Measurements from ENCODE around the gene ANTXR2. TPM values are rescaled to one million over a fixed set of nuclear protein-coding genes. Genes with fewer than 3 reads are reported as not detected.
A peak's percentile ranks its signal among the peaks of the same experiment; 100 is the strongest.

Gene ANTXR2
- total RNA-seq, 2 experiments from 2014 or later, result 15.3 to 16.7 TPM

- POLR2A ChIA-PET, result no interaction called here
These were observed 61.3 kb downstream of the ANTXR2 start for GRCh38 chr4:80011636-80012236.

GRCh38 chr4:80010316-80010715 is 62.7 kb downstream of the ANTXR2 start:
- TF ChIP-seq, protein P1, sequence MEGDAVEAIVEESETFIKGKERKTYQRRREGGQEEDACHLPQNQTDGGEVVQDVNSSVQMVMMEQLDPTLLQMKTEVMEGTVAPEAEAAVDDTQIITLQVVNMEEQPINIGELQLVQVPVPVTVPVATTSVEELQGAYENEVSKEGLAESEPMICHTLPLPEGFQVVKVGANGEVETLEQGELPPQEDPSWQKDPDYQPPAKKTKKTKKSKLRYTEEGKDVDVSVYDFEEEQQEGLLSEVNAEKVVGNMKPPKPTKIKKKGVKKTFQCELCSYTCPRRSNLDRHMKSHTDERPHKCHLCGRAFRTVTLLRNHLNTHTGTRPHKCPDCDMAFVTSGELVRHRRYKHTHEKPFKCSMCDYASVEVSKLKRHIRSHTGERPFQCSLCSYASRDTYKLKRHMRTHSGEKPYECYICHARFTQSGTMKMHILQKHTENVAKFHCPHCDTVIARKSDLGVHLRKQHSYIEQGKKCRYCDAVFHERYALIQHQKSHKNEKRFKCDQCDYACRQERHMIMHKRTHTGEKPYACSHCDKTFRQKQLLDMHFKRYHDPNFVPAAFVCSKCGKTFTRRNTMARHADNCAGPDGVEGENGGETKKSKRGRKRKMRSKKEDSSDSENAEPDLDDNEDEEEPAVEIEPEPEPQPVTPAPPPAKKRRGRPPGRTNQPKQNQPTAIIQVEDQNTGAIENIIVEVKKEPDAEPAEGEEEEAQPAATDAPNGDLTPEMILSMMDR (IDR thresholded peaks at IDR 0.05), result no peak
- Histone ChIP-seq H3K4me3 (ENCODE audit: low read length) (no peak overlapping the region), H3K4me1 (ENCODE audit: insufficient read depth, low read length) (peaks cover 19% of the 10 kb centered on the region), H3K27ac (ENCODE audit: low read depth in 1 of 2, low read length in 2 of 2) (no peak overlapping the region), H3K9me3 (ENCODE audit: control insufficient read depth in 1 of 2, insufficient read depth in 1 of 2, low read length in 2 of 2) (no peaks in the 10 kb centered on the region), H3K27me3 (ENCODE audit: control insufficient read depth in 1 of 2, insufficient read depth in 2 of 2, low read length in 2 of 2) (no peaks in the 10 kb centered on the region), H3K36me3 (ENCODE audit: insufficient read depth, low read length) (peaks cover 22% of the 10 kb centered on the region)
- peak overlapping the region; percentile 1 for H3K27ac Mint-ChIP-seq
- CTCF ChIA-PET, result no interaction called here
- POLR2A ChIA-PET, result no interaction called here
- intact Hi-C loops (cut with DNase I, micrococcal nuclease), result no loop called here
- no peaks in the 10 kb centered on the region for H3K27me3 Mint-ChIP-seq
- DNase-seq (no peak), ATAC-seq (ENCODE audit: poor library complexity) (no peak)
- peaks cover 78% of the 10 kb centered on the region for H3K36me3 Mint-ChIP-seq (ENCODE audit: low read depth)
- H3K4me1 Mint-ChIP-seq (ENCODE audit: low read depth), result peaks cover 56% of the 10 kb centered on the region
- no peak overlapping the region for H3K4me3 Mint-ChIP-seq
- no peaks in the 10 kb centered on the region for H3K9me3 Mint-ChIP-seq

More at GRCh38 chr4:80011636-80012236, 61.3 kb downstream of the ANTXR2 start:
- intact Hi-C loops (cut with DNase I, micrococcal nuclease), result no loop called here
- H3K36me3 Mint-ChIP-seq (ENCODE audit: low read depth), result peaks cover 64% of the 10 kb centered on the region
- Histone ChIP-seq H3K27ac (ENCODE audit: low read depth in 1 of 2, low read length in 2 of 2) (no peak overlapping the region), H3K27me3 (ENCODE audit: control insufficient read depth in 1 of 2, insufficient read depth in 2 of 2, low read length in 2 of 2) (no peaks in the 10 kb centered on the region), H3K9me3 (ENCODE audit: control insufficient read depth in 1 of 2, insufficient read depth in 1 of 2, low read length in 2 of 2) (no peaks in the 10 kb centered on the region), H3K36me3 (ENCODE audit: insufficient read depth, low read length) (peaks cover 24% of the 10 kb centered on the region), H3K4me1 (ENCODE audit: insufficient read depth, low read length) (peaks cover 17% of the 10 kb centered on the region), H3K4me3 (ENCODE audit: low read length) (no peak overlapping the region)
- H3K27ac Mint-ChIP-seq, result no peak overlapping the region
- no peak for DNase-seq
- no peak for ATAC-seq (ENCODE audit: poor library complexity)
- H3K27me3 Mint-ChIP-seq, result no peaks in the 10 kb centered on the region
- TF ChIP-seq, protein P1 (IDR thresholded peaks at IDR 0.05), result no peak
- H3K9me3 Mint-ChIP-seq, result no peaks in the 10 kb centered on the region
- peaks cover 43% of the 10 kb centered on the region for H3K4me1 Mint-ChIP-seq (ENCODE audit: low read depth)
- no peak overlapping the region for H3K4me3 Mint-ChIP-seq
- CTCF ChIA-PET, result no interaction called here

GRCh38 chr4:80009806-80010205 is 63.2 kb downstream of the ANTXR2 start:
- H3K27me3 Mint-ChIP-seq, result no peaks in the 10 kb centered on the region
- POLR2A ChIA-PET, result no interaction called here
- no peak for DNase-seq
- CTCF ChIA-PET, result no interaction called here
- Histone ChIP-seq H3K4me1 (ENCODE audit: insufficient read depth, low read length) (peaks cover 19% of the 10 kb centered on the region), H3K36me3 (ENCODE audit: insufficient read depth, low read length) (peaks cover 17% of the 10 kb centered on the region), H3K27me3 (ENCODE audit: control insufficient read depth in 1 of 2, insufficient read depth in 2 of 2, low read length in 2 of 2) (no peaks in the 10 kb centered on the region), H3K4me3 (ENCODE audit: low read length) (no peak overlapping the region), H3K27ac (ENCODE audit: low read depth in 1 of 2, low read length in 2 of 2) (no peak overlapping the region), H3K9me3 (ENCODE audit: control insufficient read depth in 1 of 2, insufficient read depth in 1 of 2, low read length in 2 of 2) (no peaks in the 10 kb centered on the region)
- peaks cover 83% of the 10 kb centered on the region for H3K36me3 Mint-ChIP-seq (ENCODE audit: low read depth)
- TF ChIP-seq, protein P1 (IDR thresholded peaks at IDR 0.05), result no peak
- no peak overlapping the region for H3K27ac Mint-ChIP-seq
- peaks cover 58% of the 10 kb centered on the region for H3K4me1 Mint-ChIP-seq (ENCODE audit: low read depth)
- no peaks in the 10 kb centered on the region for H3K9me3 Mint-ChIP-seq
- no peak for ATAC-seq (ENCODE audit: poor library complexity)
- intact Hi-C loops (cut with DNase I, micrococcal nuclease), result no loop called here
- H3K4me3 Mint-ChIP-seq, result no peak overlapping the region

Data from CD4-positive, alpha-beta T cell (primary cell).